H9 (cell line): ENCODE measurements around the gene GPHA2. TPM values are rescaled to one million over a fixed set of nuclear protein-coding genes. Genes with fewer than 3 reads are reported as not detected.

Experiments used
- DNase-seq: peaks from one replicate; pipeline ENCODE4 v3.0.0-alpha.2; 2017
- H2AFZ ChIP-seq: one replicate; pipeline ENCODE4 v1.6.1; 2013; ENCODE audit warnings: mild to moderate bottlenecking, low read length, control low read depth, moderate library complexity
- H2AK5ac ChIP-seq: 2 replicates; pipeline ENCODE4 v1.6.1; 2013; ENCODE audit warnings: low read length, control low read depth, mixed read lengths; ENCODE audit not compliant: insufficient read length
- H2BK120ac ChIP-seq: one replicate; pipeline ENCODE4 v1.6.1; 2013; ENCODE audit warnings: low read depth, mild to moderate bottlenecking, low read length, control low read depth, inconsistent platforms; ENCODE audit not compliant: poor library complexity, severe bottlenecking
- H2BK12ac ChIP-seq: 2 replicates; pipeline ENCODE4 v1.6.1; 2013; ENCODE audit warnings: low read length, control low read depth, mixed read lengths, low read depth; ENCODE audit not compliant: insufficient read length
- H2BK15ac ChIP-seq: 2 replicates; pipeline ENCODE4 v1.6.1; 2013; ENCODE audit warnings: low read depth, low read length, control low read depth
- H2BK20ac ChIP-seq: one replicate; pipeline ENCODE4 v1.6.1; 2013; ENCODE audit warnings: low read depth, mild to moderate bottlenecking, low read length, control low read depth, inconsistent platforms; ENCODE audit not compliant: poor library complexity, severe bottlenecking
- H2BK5ac ChIP-seq: 2 replicates; pipeline ENCODE4 v1.6.1; 2013; ENCODE audit warnings: low read length, control low read depth, mixed read lengths; ENCODE audit not compliant: insufficient read length
- H3K14ac ChIP-seq: 2 replicates; pipeline ENCODE4 v1.6.1; 2013; ENCODE audit warnings: low read length, control low read depth; ENCODE audit not compliant: insufficient read depth
- H3K18ac ChIP-seq: 2 replicates; pipeline ENCODE4 v1.6.1; 2013; ENCODE audit warnings: low read depth, mild to moderate bottlenecking, mixed read lengths, low read length, control low read depth; ENCODE audit not compliant: insufficient read length
- H3K23ac ChIP-seq: 2 replicates; pipeline ENCODE4 v1.6.1; 2013; ENCODE audit warnings: low read length, control low read depth, mixed read lengths, low read depth; ENCODE audit not compliant: insufficient read length
- H3K23me2 ChIP-seq: 2 replicates; pipeline ENCODE4 v1.6.1; 2013; ENCODE audit warnings: low read depth, mild to moderate bottlenecking, mixed read lengths, low read length, control low read depth; ENCODE audit not compliant: insufficient read length, poor library complexity, severe bottlenecking
- H3K27ac ChIP-seq: 2 replicates; pipeline ENCODE4 v1.5.1; 2013; ENCODE audit warnings: low read length, control low read depth, mixed read lengths, low read depth; ENCODE audit not compliant: insufficient read length
- H3K27me3 ChIP-seq: 2 replicates; pipeline ENCODE4 v1.6.1; 2013; ENCODE audit warnings: low read length, control low read depth, inconsistent platforms; ENCODE audit not compliant: insufficient read depth
- H3K4ac ChIP-seq: 2 replicates; pipeline ENCODE4 v1.6.1; 2013; ENCODE audit warnings: low read depth, mild to moderate bottlenecking, control low read depth, inconsistent platforms, low read length, moderate library complexity
- H3K4me1 ChIP-seq: 2 replicates; pipeline ENCODE4 v1.6.1; 2013; ENCODE audit warnings: low read length, control low read depth, inconsistent platforms; ENCODE audit not compliant: insufficient read depth
- H3K4me2 ChIP-seq: 2 replicates; pipeline ENCODE4 v1.6.1; 2013; ENCODE audit warnings: low read length, control low read depth, mixed read lengths; ENCODE audit not compliant: insufficient read length, insufficient read depth
- H3K56ac ChIP-seq: 2 replicates; pipeline ENCODE4 v1.6.1; 2013; ENCODE audit warnings: low read depth, mild to moderate bottlenecking, mixed read lengths, low read length, control low read depth; ENCODE audit not compliant: insufficient read length
- H3K79me1 ChIP-seq: 2 replicates; pipeline ENCODE4 v1.6.1; 2013; ENCODE audit warnings: low read depth, mild to moderate bottlenecking, moderate library complexity, low read length, control low read depth, inconsistent platforms; ENCODE audit not compliant: insufficient read depth, poor library complexity, severe bottlenecking
- H3K79me2 ChIP-seq: 2 replicates; pipeline ENCODE4 v1.6.1; 2013; ENCODE audit warnings: low read length, control low read depth, inconsistent platforms; ENCODE audit not compliant: insufficient read depth
- H3K9ac ChIP-seq: 2 replicates; pipeline ENCODE4 v1.6.1; 2013; ENCODE audit warnings: low read length, control low read depth, mixed read lengths; ENCODE audit not compliant: insufficient read length; ENCODE audit errors: extremely low read depth
- H3K9me3 ChIP-seq: one replicate; pipeline ENCODE4 v1.6.1; 2013; ENCODE audit warnings: low read depth, low read length, inconsistent platforms; ENCODE audit not compliant: control insufficient read depth
- H3T11ph ChIP-seq: one replicate; pipeline ENCODE4 v1.6.1; 2013; ENCODE audit warnings: mild to moderate bottlenecking, low read length, control low read depth, inconsistent platforms
- H4K20me1 ChIP-seq: one replicate; pipeline ENCODE4 v1.6.1; 2013; ENCODE audit not compliant: control insufficient read depth, insufficient read length, insufficient read depth
- H4K5ac ChIP-seq: 2 replicates; pipeline ENCODE4 v1.6.1; 2013; ENCODE audit warnings: low read depth, mild to moderate bottlenecking, mixed read lengths, low read length, control low read depth; ENCODE audit not compliant: insufficient read length
- H4K8ac ChIP-seq: replicated peaks from 2 replicates; pipeline ENCODE4 v1.6.1; 2013; ENCODE audit warnings: low read length, control low read depth, mixed read lengths, low read depth; ENCODE audit not compliant: insufficient read length
- H4K91ac ChIP-seq: 2 replicates; pipeline ENCODE4 v1.6.1; 2013; ENCODE audit warnings: low read depth, mild to moderate bottlenecking, moderate library complexity, mixed read lengths, low read length, control low read depth; ENCODE audit not compliant: insufficient read length
- H3K27ac Mint-ChIP-seq, 3 experiments: 2 replicates in 2 of 3; 3 replicates in 1 of 3; pipeline ENCODE4 v1.8.0; 2020 to 2021; ENCODE audit warnings: mixed read lengths in 3 of 3, mild to moderate bottlenecking in 1 of 3, moderate library complexity in 1 of 3
- H3K27me3 Mint-ChIP-seq: 2 replicates; pipeline ENCODE4 v1.8.0; 2021; ENCODE audit warnings: low read depth, mild to moderate bottlenecking, moderate library complexity, mixed read lengths
- H3K36me3 Mint-ChIP-seq, 3 experiments: 2 replicates in 2 of 3; 3 replicates in 1 of 3; pipeline ENCODE4 v1.8.0; 2020 to 2021; ENCODE audit warnings: low read depth in 3 of 3, mixed read lengths in 3 of 3; ENCODE audit not compliant: insufficient read depth in 1 of 3
- H3K4me1 Mint-ChIP-seq, 2 experiments: 2 replicates each; pipeline ENCODE4 v1.8.0; 2020; ENCODE audit warnings: mixed read lengths in 2 of 2
- H3K4me3 Mint-ChIP-seq, 2 experiments: 2 replicates in 1 of 2; 3 replicates in 1 of 2; pipeline ENCODE4 v1.8.0; 2020 to 2021; ENCODE audit warnings: mild to moderate bottlenecking in 2 of 2, mixed read lengths in 2 of 2, moderate library complexity in 1 of 2
- H3K9me3 Mint-ChIP-seq, 2 experiments: 2 replicates in 1 of 2; 3 replicates in 1 of 2; pipeline ENCODE4 v1.8.0; 2020; ENCODE audit warnings: mild to moderate bottlenecking in 2 of 2, mixed read lengths in 2 of 2, moderate library complexity in 1 of 2
- WGBS: extraction: QIAGEN DNeasy Blood & Tissue Kit; methylation state at CpG from one replicate; pipeline ENCODE4 v1.1.7; 2013; ENCODE audit warnings: missing lambda C conversion rate, low lambda C conversion rate, mixed read lengths; ENCODE audit not compliant: insufficient read length; ENCODE audit errors: extremely low coverage; 5-methylcytosine and 5-hydroxymethylcytosine counted together
- total RNA-seq: library from RNA; stranded (reverse); gene quantifications from 2 replicates; pipeline ENCODE4 v1.2.1, GENCODE V29; 2021
- TF ChIP-seq, protein P1 (sequence below): fragments of 200-600 bp; sonication (generic); conservative IDR thresholded peaks from 3 replicates; pipeline ENCODE4 v1.8.0; 2021; ENCODE audit warnings: antibody characterized with exemption, mild to moderate bottlenecking

GPHA2 gene
- total RNA-seq, 1 experiment from 2014 or later: 2.1 TPM

DNA sequence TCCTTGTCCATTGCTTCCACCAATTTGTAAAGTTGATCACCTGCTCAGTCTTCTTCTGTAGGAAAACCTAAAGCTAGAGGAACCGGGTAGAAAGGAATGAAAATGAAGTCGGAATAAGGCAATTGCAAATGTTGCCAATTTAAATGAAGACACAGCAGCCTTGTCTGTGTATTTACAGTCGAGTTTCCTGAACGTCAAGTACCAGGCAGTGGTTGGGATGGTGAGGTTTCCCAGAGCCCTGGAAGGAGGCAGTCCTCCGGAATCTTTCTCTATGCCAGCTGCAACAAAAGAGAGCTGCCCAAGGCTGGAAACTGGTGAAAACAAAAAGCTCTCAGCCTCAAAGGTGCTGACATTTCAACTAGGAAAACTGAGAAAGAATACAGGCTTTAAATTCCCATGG is 18.5 kb upstream of the GPHA2 start:
- no CpG with 5 or more reads among the region's 5 CpGs for WGBS
- Histone ChIP-seq H2BK15ac (no peak overlapping the region), H2AK5ac (no peak overlapping the region), H3K9ac (no peak overlapping the region), H2BK120ac (no peak overlapping the region), H4K8ac (no peak overlapping the region), H3K4me2 (no peak overlapping the region), H2AFZ (no peak overlapping the region), H3K56ac (no peak overlapping the region), H3K23ac (no peak overlapping the region), H3T11ph (no peak overlapping the region), H3K23me2 (no peaks in the 10 kb centered on the region), H3K9me3 (no peaks in the 10 kb centered on the region), H3K27me3 (no peaks in the 10 kb centered on the region), H3K4ac (no peak overlapping the region), H2BK20ac (no peak overlapping the region), H2BK5ac (no peak overlapping the region), H2BK12ac (no peak overlapping the region), H3K79me1 (no peaks in the 10 kb centered on the region), H3K79me2 (no peaks in the 10 kb centered on the region), H3K27ac (no peak overlapping the region), H3K14ac (no peak overlapping the region), H4K5ac (no peak overlapping the region), H3K4me1 (no peaks in the 10 kb centered on the region), H4K20me1 (no peaks in the 10 kb centered on the region), H3K18ac (no peak overlapping the region), H4K91ac (no peak overlapping the region)
- Mint-ChIP-seq H3K27me3 (peaks cover 2% of the 10 kb centered on the region), H3K27ac (no peak overlapping the region), H3K4me1 (no peaks in the 10 kb centered on the region), H3K9me3 (no peaks in the 10 kb centered on the region), H3K36me3 (no peaks in the 10 kb centered on the region), H3K4me3 (no peak overlapping the region)
- TF ChIP-seq, protein P1, sequence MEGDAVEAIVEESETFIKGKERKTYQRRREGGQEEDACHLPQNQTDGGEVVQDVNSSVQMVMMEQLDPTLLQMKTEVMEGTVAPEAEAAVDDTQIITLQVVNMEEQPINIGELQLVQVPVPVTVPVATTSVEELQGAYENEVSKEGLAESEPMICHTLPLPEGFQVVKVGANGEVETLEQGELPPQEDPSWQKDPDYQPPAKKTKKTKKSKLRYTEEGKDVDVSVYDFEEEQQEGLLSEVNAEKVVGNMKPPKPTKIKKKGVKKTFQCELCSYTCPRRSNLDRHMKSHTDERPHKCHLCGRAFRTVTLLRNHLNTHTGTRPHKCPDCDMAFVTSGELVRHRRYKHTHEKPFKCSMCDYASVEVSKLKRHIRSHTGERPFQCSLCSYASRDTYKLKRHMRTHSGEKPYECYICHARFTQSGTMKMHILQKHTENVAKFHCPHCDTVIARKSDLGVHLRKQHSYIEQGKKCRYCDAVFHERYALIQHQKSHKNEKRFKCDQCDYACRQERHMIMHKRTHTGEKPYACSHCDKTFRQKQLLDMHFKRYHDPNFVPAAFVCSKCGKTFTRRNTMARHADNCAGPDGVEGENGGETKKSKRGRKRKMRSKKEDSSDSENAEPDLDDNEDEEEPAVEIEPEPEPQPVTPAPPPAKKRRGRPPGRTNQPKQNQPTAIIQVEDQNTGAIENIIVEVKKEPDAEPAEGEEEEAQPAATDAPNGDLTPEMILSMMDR: no peak
- DNase-seq: no peak
